ENCODE measurements around the gene TTC39B. TPM values are rescaled to one million over a fixed set of nuclear protein-coding genes. Genes with fewer than 3 reads are reported as not detected.

TTC39B gene
- polyA plus RNA-seq, 1 donor from 2014 or later = 0.36 TPM

DNA sequence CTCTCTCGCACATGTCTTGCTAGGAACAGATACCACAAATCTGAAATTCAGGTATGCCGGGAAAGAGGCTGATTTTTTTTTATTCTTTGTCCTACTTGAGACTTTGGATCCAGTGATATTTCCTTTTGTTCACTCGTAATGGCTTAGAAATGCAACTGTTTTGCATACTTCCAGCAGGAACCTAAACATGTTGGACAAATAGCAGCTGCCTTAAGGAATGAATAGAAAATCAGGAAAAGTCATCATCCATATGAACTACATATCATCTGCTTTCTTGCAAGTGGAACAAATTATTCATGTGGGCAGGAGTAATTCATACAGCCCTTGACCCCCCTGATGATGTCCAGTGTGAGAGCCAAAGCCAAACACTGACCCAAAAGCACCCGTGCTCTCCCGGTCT is 17.4 kb downstream of the TTC39B start:
- H3K9me3 Mint-ChIP-seq = no peaks in the 10 kb centered on the region
- no peaks in the 10 kb centered on the region for H3K27me3 Mint-ChIP-seq
- H3K27ac Mint-ChIP-seq = no peak overlapping the region
- peaks cover 0 to 3% (median 0%) of the 10 kb centered on the region in 3 donors for H3K4me1 Mint-ChIP-seq
- no peak overlapping the region for H3K4me3 Mint-ChIP-seq
- H3K36me3 Mint-ChIP-seq = no peaks in the 10 kb centered on the region

DNA sequence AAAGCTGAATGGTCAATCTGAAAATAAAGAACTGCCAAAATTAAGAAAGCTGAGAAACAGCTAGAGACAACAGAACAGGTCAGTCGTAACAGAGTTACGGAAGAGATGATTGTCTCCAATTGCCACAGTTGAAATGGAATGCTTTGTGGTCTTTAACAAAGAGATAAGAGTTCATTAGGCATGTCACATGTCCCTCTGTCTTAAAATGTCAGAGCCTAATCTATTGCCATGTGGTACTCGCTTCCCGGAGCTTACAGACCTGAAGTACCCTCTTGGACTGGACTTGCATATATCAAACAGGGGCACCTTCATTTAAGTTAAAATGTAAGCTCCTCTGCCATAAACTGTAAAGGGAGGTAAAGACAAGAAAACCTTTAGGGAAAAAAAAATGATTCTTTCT is 19.7 kb downstream of the TTC39B start:
- Mint-ChIP-seq H3K27ac (no peak overlapping the region), H3K9me3 (no peaks in the 10 kb centered on the region), H3K4me1 (peaks cover 0 to 3% (median 0%) of the 10 kb centered on the region in 3 donors), H3K4me3 (no peak overlapping the region), H3K27me3 (no peaks in the 10 kb centered on the region), H3K36me3 (no peaks in the 10 kb centered on the region)

- peaks cover 0 to 3% (median 0%) of the 10 kb centered on the region in 3 donors for H3K4me1 Mint-ChIP-seq
- no peak overlapping the region for H3K27ac Mint-ChIP-seq
- H3K4me3 Mint-ChIP-seq = no peak overlapping the region
- H3K36me3 Mint-ChIP-seq = no peaks in the 10 kb centered on the region
- no peaks in the 10 kb centered on the region for H3K9me3 Mint-ChIP-seq
- H3K27me3 Mint-ChIP-seq = no peaks in the 10 kb centered on the region
Measured at GRCh38 chr9:15286161-15286821, 20.7 kb downstream of the TTC39B start.

- no peak overlapping the region for H3K4me3 Mint-ChIP-seq
- H3K36me3 Mint-ChIP-seq = no peaks in the 10 kb centered on the region
- H3K27ac Mint-ChIP-seq = no peak overlapping the region
- peaks cover 0 to 3% (median 0%) of the 10 kb centered on the region in 3 donors for H3K4me1 Mint-ChIP-seq
- no peaks in the 10 kb centered on the region for H3K9me3 Mint-ChIP-seq
- H3K27me3 Mint-ChIP-seq = no peaks in the 10 kb centered on the region
Measured at GRCh38 chr9:15282567-15283285, 24.3 kb downstream of the TTC39B start.

DNA sequence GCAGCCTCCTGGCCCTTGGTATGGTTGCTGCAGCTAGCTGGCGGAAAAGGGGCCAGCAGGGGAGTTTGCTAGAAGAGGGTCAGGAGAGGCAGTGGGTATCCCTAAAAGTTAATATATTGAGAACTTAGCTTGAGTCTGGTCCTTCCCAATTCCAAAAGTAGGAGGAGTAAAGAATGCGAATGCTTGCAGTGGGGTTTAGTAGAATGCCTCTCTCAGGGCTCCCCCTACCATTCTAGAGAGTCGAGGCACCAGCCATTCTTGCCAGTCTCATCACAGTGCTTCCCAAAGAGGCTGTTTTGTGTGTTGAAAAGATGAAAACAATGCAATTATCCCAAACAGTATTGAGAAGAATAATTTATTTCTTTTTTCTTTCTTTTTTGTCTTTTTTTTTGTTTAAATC is 26.4 kb downstream of the TTC39B start:
- Mint-ChIP-seq H3K27me3 (no peaks in the 10 kb centered on the region), H3K9me3 (no peaks in the 10 kb centered on the region), H3K4me3 (no peak overlapping the region), H3K4me1 (peaks cover 0 to 2% (median 0%) of the 10 kb centered on the region in 3 donors), H3K36me3 (no peaks in the 10 kb centered on the region), H3K27ac (no peak overlapping the region)

DNA sequence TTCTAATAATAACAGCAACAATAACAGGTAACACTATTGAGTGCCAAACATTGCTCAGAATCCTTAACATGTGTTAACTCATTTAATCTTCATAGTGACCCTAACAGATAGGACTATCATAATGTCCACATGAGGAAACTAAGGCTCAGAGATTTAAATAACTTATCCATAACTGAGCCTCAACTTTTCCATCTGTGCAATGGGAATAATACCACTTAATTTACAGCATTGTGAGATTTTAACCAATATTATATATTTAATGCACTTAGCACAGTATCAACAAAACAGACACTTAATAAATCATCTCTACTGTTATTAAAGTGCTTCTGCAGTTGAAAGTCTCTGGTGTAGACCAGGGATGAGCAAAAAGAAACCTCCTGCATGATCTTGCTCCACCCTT is 28.2 kb downstream of the TTC39B start:
- H3K4me3 Mint-ChIP-seq = no peak overlapping the region
- H3K36me3 Mint-ChIP-seq = no peaks in the 10 kb centered on the region
- peaks cover 0 to 2% (median 0%) of the 10 kb centered on the region in 3 donors for H3K4me1 Mint-ChIP-seq
- H3K27me3 Mint-ChIP-seq = no peaks in the 10 kb centered on the region
- no peak overlapping the region for H3K27ac Mint-ChIP-seq
- H3K9me3 Mint-ChIP-seq = no peaks in the 10 kb centered on the region

GRCh38 chr9:15278091-15278687 is 28.8 kb downstream of the TTC39B start:
- Mint-ChIP-seq H3K4me3 (no peak overlapping the region), H3K4me1 (peaks cover 0 to 3% (median 2%) of the 10 kb centered on the region in 3 donors), H3K36me3 (no peaks in the 10 kb centered on the region), H3K27ac (no peak overlapping the region), H3K9me3 (no peaks in the 10 kb centered on the region), H3K27me3 (no peaks in the 10 kb centered on the region)

GRCh38 chr9:15277400-15278090 is 29.5 kb downstream of the TTC39B start:
- Mint-ChIP-seq H3K9me3 (no peaks in the 10 kb centered on the region), H3K27ac (no peak overlapping the region), H3K4me1 (peaks cover 0 to 3% (median 2%) of the 10 kb centered on the region in 3 donors), H3K36me3 (no peaks in the 10 kb centered on the region), H3K4me3 (no peak overlapping the region), H3K27me3 (no peaks in the 10 kb centered on the region)

DNA sequence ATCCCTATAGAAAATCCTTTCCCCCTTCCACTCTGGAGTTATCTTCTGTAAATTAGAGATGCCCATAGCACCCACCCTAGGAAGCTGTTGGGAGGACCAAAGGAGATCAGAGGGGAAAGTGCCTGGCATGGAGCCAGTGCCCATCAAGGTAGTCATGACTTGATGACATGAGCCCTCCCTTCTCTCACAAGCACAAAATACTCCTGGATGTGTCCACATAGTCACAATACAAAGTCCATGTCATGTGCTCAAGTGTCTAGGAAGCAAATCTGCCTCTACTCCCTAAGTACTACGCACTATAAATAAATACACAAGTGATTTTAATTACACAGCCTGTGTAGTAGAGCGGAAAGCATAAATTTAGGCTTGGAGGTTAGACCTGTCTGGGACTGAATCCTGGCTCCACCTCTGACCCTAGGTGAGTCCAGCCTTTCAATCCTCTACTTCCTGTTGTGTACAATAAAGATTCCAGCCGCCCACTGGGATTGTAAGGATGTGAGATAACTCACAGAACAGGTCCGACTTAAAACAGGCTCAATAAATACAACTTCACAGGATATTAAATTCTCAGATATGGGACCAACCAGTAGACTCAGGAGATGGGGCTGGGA is 30.6 kb downstream of the TTC39B start:
- no peak overlapping the region for H3K4me3 Mint-ChIP-seq
- H3K4me1 Mint-ChIP-seq = peaks cover 0 to 3% (median 2%) of the 10 kb centered on the region in 3 donors
- no peaks in the 10 kb centered on the region for H3K9me3 Mint-ChIP-seq
- no peaks in the 10 kb centered on the region for H3K36me3 Mint-ChIP-seq
- H3K27me3 Mint-ChIP-seq = no peaks in the 10 kb centered on the region
- H3K27ac Mint-ChIP-seq = no peak overlapping the region

DNA sequence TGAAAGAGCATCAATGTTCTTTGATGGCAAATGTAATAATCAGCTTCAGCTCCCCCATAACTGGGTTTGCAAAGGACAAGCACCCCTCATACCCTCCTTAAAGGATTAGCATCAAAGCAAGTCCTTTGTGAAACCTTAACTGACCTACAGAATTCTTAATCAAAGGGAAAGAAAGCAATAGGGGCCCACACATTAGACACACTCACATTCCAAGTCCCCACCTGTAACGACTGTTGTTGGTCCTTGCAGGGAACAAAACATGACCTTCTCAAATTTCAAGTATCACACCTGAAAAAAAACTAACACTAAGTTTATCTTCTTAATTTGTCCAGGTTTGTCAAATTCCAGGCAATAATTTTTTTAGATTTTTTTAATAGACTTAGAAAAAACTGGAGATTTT is 32.6 kb downstream of the TTC39B start:
- Mint-ChIP-seq H3K9me3 (no peaks in the 10 kb centered on the region), H3K36me3 (no peaks in the 10 kb centered on the region), H3K27ac (no peak overlapping the region), H3K27me3 (no peaks in the 10 kb centered on the region), H3K4me3 (no peak overlapping the region), H3K4me1 (peaks cover 0 to 3% (median 2%) of the 10 kb centered on the region in 3 donors)

DNA sequence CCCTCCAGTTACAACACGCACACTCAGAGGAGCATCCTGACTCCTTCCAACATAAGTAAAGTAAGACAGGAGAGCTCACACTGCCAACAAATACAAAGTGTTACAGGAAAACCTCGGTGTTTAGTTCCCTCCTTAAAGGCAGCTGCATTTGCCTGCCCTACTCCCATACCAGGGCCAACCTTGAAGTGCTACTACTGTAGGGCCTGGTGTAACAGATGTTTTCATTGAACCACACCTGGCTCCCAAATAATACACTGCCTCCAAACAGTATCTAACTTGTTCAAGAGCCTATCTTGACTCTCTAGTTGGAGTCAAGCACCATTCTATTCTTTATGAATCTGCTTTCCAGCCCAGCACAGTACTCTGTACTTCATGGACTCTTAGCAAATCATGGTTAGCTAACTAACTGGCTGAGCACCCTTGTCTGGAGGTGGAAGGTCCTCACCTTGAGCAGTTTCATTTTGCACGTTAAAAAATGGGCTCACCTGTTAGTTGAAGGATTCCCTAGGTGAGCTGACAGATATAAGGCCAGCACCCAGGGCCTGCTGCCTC is 34.6 kb downstream of the TTC39B start:
- no peaks in the 10 kb centered on the region for H3K27me3 Mint-ChIP-seq
- H3K36me3 Mint-ChIP-seq = no peaks in the 10 kb centered on the region
- peaks cover 0 to 9% (median 2%) of the 10 kb centered on the region in 3 donors for H3K4me1 Mint-ChIP-seq
- no peak overlapping the region for H3K27ac Mint-ChIP-seq
- H3K4me3 Mint-ChIP-seq = no peak overlapping the region
- H3K9me3 Mint-ChIP-seq = no peaks in the 10 kb centered on the region

DNA sequence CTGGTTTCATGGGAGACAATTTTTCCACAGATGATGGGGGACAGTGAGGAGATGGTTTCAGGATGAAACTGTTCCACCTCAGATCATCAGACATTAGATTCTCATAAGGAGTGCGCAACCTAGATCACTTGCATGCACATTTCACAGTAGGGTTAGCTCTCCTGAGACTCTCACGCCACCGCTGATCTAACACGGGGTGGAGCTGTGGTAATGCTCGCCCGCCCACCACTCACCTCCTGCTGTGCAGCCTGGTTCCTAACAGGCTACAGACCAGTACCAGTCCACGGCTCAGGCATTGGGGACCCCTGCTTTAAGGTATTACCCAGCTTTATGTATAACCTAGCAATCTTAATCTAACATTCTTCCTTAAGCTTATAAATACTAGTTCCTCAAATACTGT is 35.6 kb downstream of the TTC39B start:
- Mint-ChIP-seq H3K4me3 (no peak overlapping the region), H3K27me3 (no peaks in the 10 kb centered on the region), H3K27ac (no peak overlapping the region), H3K9me3 (no peaks in the 10 kb centered on the region), H3K4me1 (peaks cover 0 to 9% (median 2%) of the 10 kb centered on the region in 3 donors), H3K36me3 (no peaks in the 10 kb centered on the region)

- no peaks in the 10 kb centered on the region for H3K36me3 Mint-ChIP-seq
- peaks cover under 1% of the 10 kb centered on the region for H3K27me3 Mint-ChIP-seq
- no peak overlapping the region for H3K27ac Mint-ChIP-seq
- H3K4me1 Mint-ChIP-seq = peaks cover 0 to 9% (median 2%) of the 10 kb centered on the region in 3 donors
- H3K9me3 Mint-ChIP-seq = no peaks in the 10 kb centered on the region
- H3K4me3 Mint-ChIP-seq = no peak overlapping the region
Measured at GRCh38 chr9:15268782-15269181, 38.2 kb downstream of the TTC39B start.

- Mint-ChIP-seq H3K4me3 (no peak overlapping the region), H3K27ac (no peak overlapping the region), H3K9me3 (no peaks in the 10 kb centered on the region), H3K27me3 (peaks cover 1% of the 10 kb centered on the region), H3K36me3 (no peaks in the 10 kb centered on the region), H3K4me1 (peaks cover 0 to 6% (median 2%) of the 10 kb centered on the region in 3 donors)
Measured at GRCh38 chr9:15268317-15268716, 38.7 kb downstream of the TTC39B start.

All from IgD-negative memory B cell (primary cell).